Cardiac muscle cell (in vitro differentiated cells and primary cell): ENCODE results near the gene KDR. TPM values are rescaled to one million over a fixed set of nuclear protein-coding genes. Genes with fewer than 3 reads are reported as not detected.

Experiments
- DNase-seq, 2 donors: peaks; one replicate each; pipeline versions ENCODE4 v3.0.0 to v3.0.0-alpha.2; 2010 to 2017; ENCODE audit warnings: low read depth in 1 of 2, low spot score in 1 of 2
- H3K27ac ChIP-seq: fragments of 200-600 bp; sonication (generic); 2 replicates; pipeline ENCODE4 v1.5.1; 2016
- H3K27me3 ChIP-seq: fragments of 200-600 bp; sonication (generic); 2 replicates; pipeline ENCODE4 v1.6.0; 2016; ENCODE audit warnings: control low read depth
- H3K36me3 ChIP-seq: fragments of 200-600 bp; sonication (generic); 2 replicates; pipeline ENCODE4 v1.5.1; 2016; ENCODE audit warnings: control low read depth
- H3K4me1 ChIP-seq: fragments of 200-600 bp; sonication (generic); 2 replicates; pipeline ENCODE4 v1.8.1; 2017; ENCODE audit warnings: low read depth, mild to moderate bottlenecking, mixed run types
- H3K4me3 ChIP-seq: fragments of 200-600 bp; sonication (generic); 2 replicates; pipeline ENCODE4 v1.5.1; 2016; ENCODE audit warnings: mild to moderate bottlenecking
- H3K9me3 ChIP-seq: fragments of 200-600 bp; sonication (generic); 2 replicates; pipeline ENCODE4 v1.5.1; 2017; ENCODE audit warnings: low read depth, mild to moderate bottlenecking, control low read depth
- polyA plus RNA-seq: library from polyadenylated mRNA; unstranded; fragments of >200 nt; fragmentation: Nextera tagmentation; extraction: Ambion mirVana; gene quantifications from 2 replicates; pipeline ENCODE4 v1.2.1, GENCODE V29; 2016
- total RNA-seq: library from RNA; depleted of rRNA; stranded (reverse); fragments of >200 nt; gene quantifications from 2 replicates; pipeline ENCODE4 v1.2.3, GENCODE V29; 2016
- TF ChIP-seq, protein P1 (sequence below): IDR thresholded peaks from 2 replicates; pipeline ENCODE4 v1.5.1; 2012; ENCODE audit warnings: low read depth, mild to moderate bottlenecking, low read length

The KDR gene
- total and polyA plus RNA-seq, 2 experiments from 2014 or later: 55.6 to 67.8 TPM

DNA sequence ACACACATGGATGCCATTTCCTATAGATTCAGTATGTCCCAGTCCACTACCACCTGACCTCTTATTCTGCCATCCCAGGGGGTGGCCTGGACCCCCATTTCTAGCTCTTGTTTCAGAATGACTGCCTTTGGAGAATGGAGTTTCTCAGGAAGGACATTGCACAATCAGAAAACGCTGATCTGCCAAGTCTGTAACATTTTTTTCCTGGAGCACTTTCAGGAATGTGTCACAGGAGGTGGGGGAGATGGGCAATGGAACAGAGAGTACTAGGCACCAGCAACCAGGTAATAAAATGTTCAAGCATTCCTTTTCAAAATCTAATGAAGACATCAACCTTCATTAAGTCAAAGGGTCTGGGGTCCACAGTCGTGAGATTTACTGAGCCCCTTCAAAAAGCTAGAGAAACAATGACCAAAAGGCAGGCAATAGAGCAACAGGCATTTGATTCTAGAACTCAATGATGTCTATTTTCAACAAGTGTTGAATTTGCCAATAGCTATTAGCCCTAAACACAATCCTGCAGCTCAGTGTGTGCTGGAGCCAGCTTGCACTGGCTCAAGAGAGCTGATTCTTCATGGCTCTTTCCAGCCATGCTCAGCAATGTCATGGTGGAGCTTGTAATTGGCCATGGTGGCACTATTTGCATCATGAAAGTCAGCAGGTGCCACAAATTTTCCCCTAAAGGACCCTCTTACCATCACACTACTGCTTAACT is 87.1 kb downstream of the KDR start:
- H3K9me3 ChIP-seq: no peaks in the 10 kb centered on the region
- no peaks in the 10 kb centered on the region for H3K4me1 ChIP-seq
- H3K27ac ChIP-seq: no peak overlapping the region
- DNase-seq: peak in 1 of 2 donors; percentile 90
- no peak overlapping the region for H3K4me3 ChIP-seq
- TF ChIP-seq, protein P1, sequence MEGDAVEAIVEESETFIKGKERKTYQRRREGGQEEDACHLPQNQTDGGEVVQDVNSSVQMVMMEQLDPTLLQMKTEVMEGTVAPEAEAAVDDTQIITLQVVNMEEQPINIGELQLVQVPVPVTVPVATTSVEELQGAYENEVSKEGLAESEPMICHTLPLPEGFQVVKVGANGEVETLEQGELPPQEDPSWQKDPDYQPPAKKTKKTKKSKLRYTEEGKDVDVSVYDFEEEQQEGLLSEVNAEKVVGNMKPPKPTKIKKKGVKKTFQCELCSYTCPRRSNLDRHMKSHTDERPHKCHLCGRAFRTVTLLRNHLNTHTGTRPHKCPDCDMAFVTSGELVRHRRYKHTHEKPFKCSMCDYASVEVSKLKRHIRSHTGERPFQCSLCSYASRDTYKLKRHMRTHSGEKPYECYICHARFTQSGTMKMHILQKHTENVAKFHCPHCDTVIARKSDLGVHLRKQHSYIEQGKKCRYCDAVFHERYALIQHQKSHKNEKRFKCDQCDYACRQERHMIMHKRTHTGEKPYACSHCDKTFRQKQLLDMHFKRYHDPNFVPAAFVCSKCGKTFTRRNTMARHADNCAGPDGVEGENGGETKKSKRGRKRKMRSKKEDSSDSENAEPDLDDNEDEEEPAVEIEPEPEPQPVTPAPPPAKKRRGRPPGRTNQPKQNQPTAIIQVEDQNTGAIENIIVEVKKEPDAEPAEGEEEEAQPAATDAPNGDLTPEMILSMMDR: no peak
- H3K27me3 ChIP-seq: no peaks in the 10 kb centered on the region
- H3K36me3 ChIP-seq: no peaks in the 10 kb centered on the region

DNA sequence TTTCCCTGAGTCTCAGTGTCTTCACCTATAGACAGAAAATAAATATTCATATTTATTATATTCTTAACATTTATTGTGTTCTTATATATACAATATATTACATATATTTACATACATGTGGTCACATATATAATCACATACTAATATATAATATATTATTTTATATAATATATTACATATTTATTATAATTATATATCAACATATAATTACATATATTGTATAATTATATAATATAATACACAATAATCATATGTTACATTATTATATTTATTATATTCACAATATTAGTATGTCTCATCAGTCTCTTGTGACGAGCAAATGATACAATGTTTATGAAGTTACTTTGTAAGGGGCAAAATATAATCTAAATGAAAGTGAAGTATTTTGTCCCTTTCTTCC is 87.7 kb downstream of the KDR start:
- H3K9me3 ChIP-seq: no peaks in the 10 kb centered on the region
- H3K27me3 ChIP-seq: no peaks in the 10 kb centered on the region
- TF ChIP-seq, protein P1: no peak
- H3K4me1 ChIP-seq: peaks cover 2% of the 10 kb centered on the region
- H3K4me3 ChIP-seq: no peak overlapping the region
- H3K36me3 ChIP-seq: no peaks in the 10 kb centered on the region
- no peak overlapping the region for H3K27ac ChIP-seq
- no peak for DNase-seq

DNA sequence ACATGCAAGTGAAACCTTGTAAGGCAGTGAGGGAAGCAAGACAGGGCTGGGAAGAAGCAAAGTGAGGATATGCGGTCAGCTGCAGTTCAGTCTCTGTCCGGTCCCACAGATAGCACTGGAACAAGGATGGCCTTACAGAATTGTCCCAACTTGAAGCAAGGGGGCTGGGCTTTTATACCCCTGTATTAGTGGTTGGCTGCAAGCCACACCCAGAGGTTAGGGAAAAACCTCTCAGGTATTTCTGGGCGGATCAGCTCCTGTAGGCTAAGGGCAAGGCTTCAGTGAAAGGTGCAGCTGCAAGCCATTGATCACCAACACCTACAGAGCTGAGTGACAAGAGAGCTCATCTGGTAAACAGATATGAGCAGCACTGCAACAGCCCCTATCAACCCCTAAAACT is 89.0 kb downstream of the KDR start:
- TF ChIP-seq, protein P1: no peak
- H3K9me3 ChIP-seq: no peaks in the 10 kb centered on the region
- peaks cover 9% of the 10 kb centered on the region for H3K4me1 ChIP-seq
- H3K4me3 ChIP-seq: no peak overlapping the region
- DNase-seq: no peak
- no peaks in the 10 kb centered on the region for H3K36me3 ChIP-seq
- H3K27me3 ChIP-seq: no peaks in the 10 kb centered on the region
- no peak overlapping the region for H3K27ac ChIP-seq

DNA sequence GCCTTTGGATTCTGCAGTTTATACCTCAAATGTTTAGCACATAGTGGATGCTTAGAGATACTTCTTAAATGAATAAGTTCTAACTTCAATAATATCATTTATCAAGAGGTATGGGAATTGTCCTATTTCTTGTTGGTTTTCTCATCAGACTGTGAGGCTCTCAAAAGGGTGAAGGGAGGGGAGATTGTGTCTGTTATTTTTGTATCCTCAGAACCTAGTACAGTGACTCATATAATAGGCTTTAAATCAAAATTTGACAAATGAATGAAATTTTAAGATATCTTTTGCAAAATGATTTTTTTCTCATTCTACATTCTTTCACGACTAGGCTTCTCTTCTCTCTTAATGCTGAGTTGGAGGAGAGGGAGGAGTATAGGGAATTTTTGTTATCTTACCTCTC is 89.5 kb downstream of the KDR start:
- DNase-seq: no peak
- Histone ChIP-seq H3K36me3 (no peaks in the 10 kb centered on the region), H3K4me3 (no peak overlapping the region), H3K9me3 (no peaks in the 10 kb centered on the region), H3K4me1 (peaks cover 9% of the 10 kb centered on the region), H3K27ac (no peak overlapping the region), H3K27me3 (no peaks in the 10 kb centered on the region)
- TF ChIP-seq, protein P1: no peak

DNA sequence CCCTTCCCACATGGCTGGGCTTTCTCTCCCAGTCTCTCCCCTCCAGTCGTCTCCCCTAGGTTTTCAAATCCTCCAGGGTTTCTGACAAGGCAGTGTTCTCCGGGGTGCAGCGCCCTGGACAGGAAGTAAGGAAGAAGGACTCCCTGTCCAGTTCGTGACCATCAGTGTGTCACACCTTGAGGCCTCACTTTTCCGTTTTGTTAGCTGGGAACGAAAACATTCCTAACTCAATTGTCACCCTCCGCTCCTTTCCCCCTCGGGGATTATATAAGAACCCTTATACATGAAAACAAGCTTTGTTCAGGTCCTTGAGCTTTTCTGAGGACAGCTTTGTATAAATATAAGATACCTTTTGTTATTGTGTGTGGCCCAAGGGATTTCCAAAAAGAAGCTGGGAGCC is 92.1 kb downstream of the KDR start:
- TF ChIP-seq, protein P1: no peak
- DNase-seq: no peak
- no peaks in the 10 kb centered on the region for H3K9me3 ChIP-seq
- no peaks in the 10 kb centered on the region for H3K36me3 ChIP-seq
- H3K27me3 ChIP-seq: no peaks in the 10 kb centered on the region
- H3K27ac ChIP-seq: no peak overlapping the region
- H3K4me3 ChIP-seq: no peak overlapping the region
- peaks cover 9% of the 10 kb centered on the region for H3K4me1 ChIP-seq
